HFFc6 (cell line): ENCODE measurements around the gene MCOLN2. TPM values are rescaled to one million over a fixed set of nuclear protein-coding genes. Genes with fewer than 3 reads are reported as not detected.
A peak's percentile ranks its signal among the peaks of the same experiment; 100 is the strongest.

Source experiments
- DNase-seq: peaks from one replicate; pipeline ENCODE4 v3.0.0-alpha.2; 2018
- H3K27ac Mint-ChIP-seq: 2 replicates; pipeline ENCODE4 v1.8.0; 2020; ENCODE audit warnings: mild to moderate bottlenecking, mixed read lengths
- H3K27me3 Mint-ChIP-seq: 2 replicates; pipeline ENCODE4 v1.8.0; 2021; ENCODE audit warnings: mild to moderate bottlenecking, moderate library complexity, mixed read lengths; ENCODE audit not compliant: insufficient read depth
- H3K36me3 Mint-ChIP-seq: 2 replicates; pipeline ENCODE4 v1.8.0; 2021; ENCODE audit warnings: low read depth, mixed read lengths
- H3K4me1 Mint-ChIP-seq: 2 replicates; pipeline ENCODE4 v1.8.0; 2020; ENCODE audit warnings: low read depth, mixed read lengths
- H3K4me3 Mint-ChIP-seq: 2 replicates; pipeline ENCODE4 v1.8.0; 2020; ENCODE audit warnings: mild to moderate bottlenecking, moderate library complexity, mixed read lengths
- H3K9me3 Mint-ChIP-seq: 2 replicates; pipeline ENCODE4 v1.8.0; 2020; ENCODE audit warnings: mild to moderate bottlenecking, mixed read lengths
- CTCF ChIP-seq: fragments of 200-600 bp; sonication (generic); IDR thresholded peaks from 2 replicates; pipeline ENCODE4 v1.5.0; 2021; ENCODE audit warnings: antibody characterized with exemption, mild to moderate bottlenecking
- total RNA-seq, 6 experiments: library from RNA; stranded (reverse); fragmentation: NEBNext Ultra II Directional; extraction: Animal tissue kit (Norgen Biotek cat#: 25700); gene quantifications; 2 replicates in 1 of 6; 3 replicates in 5 of 6; pipeline ENCODE4 v1.2.3, GENCODE V29; 2021

MCOLN2 gene
- total RNA-seq, 6 experiments from 2014 or later: 1.3 to 4.1 (median 2.5) TPM

- Mint-ChIP-seq H3K36me3 (no peaks in the 10 kb centered on the region), H3K9me3 (no peaks in the 10 kb centered on the region), H3K4me3 (no peak overlapping the region), H3K4me1 (peaks cover 35% of the 10 kb centered on the region), H3K27ac (no peak overlapping the region), H3K27me3 (no peaks in the 10 kb centered on the region; the same call in 1 of the 2 replicates)
- no peak for DNase-seq
- no peak for TF ChIP-seq CTCF
Measured at GRCh38 chr1:84940481-84940880, 56.4 kb downstream of the MCOLN2 start.

DNA sequence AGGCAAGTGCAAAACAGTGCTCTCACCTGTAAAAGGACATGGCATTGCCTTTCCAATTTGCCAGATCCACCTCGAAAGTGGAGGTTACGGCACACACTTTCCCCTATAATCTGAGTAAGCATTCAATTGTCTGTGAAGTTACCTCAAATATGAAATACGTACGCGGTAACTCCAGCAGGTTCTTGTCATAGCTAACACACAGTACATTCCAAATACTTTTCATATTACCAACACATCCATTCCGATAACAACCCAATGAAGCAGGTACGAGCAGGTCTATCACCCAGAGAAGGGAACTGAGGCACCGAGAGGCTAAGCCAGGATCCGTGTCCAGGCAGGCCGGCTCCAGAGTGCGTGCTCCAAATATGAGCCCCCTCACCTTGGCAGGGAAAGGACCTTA is 57.2 kb downstream of the MCOLN2 start:
- no peak overlapping the region for H3K27ac Mint-ChIP-seq
- peak overlapping the region; percentile 16; the same call in 1 of the 2 replicates for H3K4me3 Mint-ChIP-seq
- no peaks in the 10 kb centered on the region for H3K9me3 Mint-ChIP-seq
- H3K4me1 Mint-ChIP-seq: peaks cover 29% of the 10 kb centered on the region
- no peak for TF ChIP-seq CTCF
- H3K27me3 Mint-ChIP-seq: no peaks in the 10 kb centered on the region; the same call in 1 of the 2 replicates
- DNase-seq: no peak
- no peaks in the 10 kb centered on the region for H3K36me3 Mint-ChIP-seq

DNA sequence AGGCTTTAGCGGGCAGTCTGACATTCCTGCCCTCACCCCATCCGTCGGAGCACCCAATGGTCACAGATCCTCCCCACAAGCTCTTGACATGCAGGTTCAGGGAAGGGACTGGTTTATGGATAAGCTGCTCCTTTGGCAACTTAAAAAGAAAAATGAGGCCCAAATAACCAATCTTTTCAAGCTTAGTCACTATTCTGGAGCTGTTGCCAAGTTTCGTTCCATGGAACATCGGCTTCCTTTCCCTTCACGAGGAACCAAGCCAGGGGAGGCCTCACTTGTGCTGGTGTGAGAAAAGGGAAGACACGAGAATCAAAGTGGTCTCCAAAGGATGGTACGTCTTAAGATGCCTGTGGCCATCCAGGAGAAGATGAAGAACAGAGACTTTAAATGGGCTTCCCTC is 57.8 kb downstream of the MCOLN2 start:
- peaks cover 29% of the 10 kb centered on the region for H3K4me1 Mint-ChIP-seq
- no peak overlapping the region for H3K4me3 Mint-ChIP-seq
- no peaks in the 10 kb centered on the region for H3K36me3 Mint-ChIP-seq
- DNase-seq: no peak
- no peaks in the 10 kb centered on the region; the same call in 1 of the 2 replicates for H3K27me3 Mint-ChIP-seq
- TF ChIP-seq CTCF: no peak
- H3K9me3 Mint-ChIP-seq: no peaks in the 10 kb centered on the region
- peak overlapping the region; percentile 38 for H3K27ac Mint-ChIP-seq

- no peak overlapping the region for H3K4me3 Mint-ChIP-seq
- no peaks in the 10 kb centered on the region for H3K36me3 Mint-ChIP-seq
- DNase-seq: peak; percentile 56
- H3K27ac Mint-ChIP-seq: no peak overlapping the region
- no peaks in the 10 kb centered on the region for H3K9me3 Mint-ChIP-seq
- no peaks in the 10 kb centered on the region; the same call in 1 of the 2 replicates for H3K27me3 Mint-ChIP-seq
- peak; percentile 97 for TF ChIP-seq CTCF
- peaks cover 29% of the 10 kb centered on the region for H3K4me1 Mint-ChIP-seq
Measured at GRCh38 chr1:84936116-84936810, 60.6 kb downstream of the MCOLN2 start.

GRCh38 chr1:84933011-84933611 is 63.8 kb downstream of the MCOLN2 start:
- H3K27ac Mint-ChIP-seq: no peak overlapping the region
- H3K9me3 Mint-ChIP-seq: no peaks in the 10 kb centered on the region
- no peak for DNase-seq
- no peaks in the 10 kb centered on the region for H3K36me3 Mint-ChIP-seq
- peaks cover 2% of the 10 kb centered on the region; the same call in 1 of the 2 replicates for H3K27me3 Mint-ChIP-seq
- H3K4me3 Mint-ChIP-seq: no peak overlapping the region
- H3K4me1 Mint-ChIP-seq: no peaks in the 10 kb centered on the region
- no peak for TF ChIP-seq CTCF
